Adrenal gland (tissue), 12 donors: ENCODE results near the gene OPCML. TPM values are rescaled to one million over a fixed set of nuclear protein-coding genes. Genes with fewer than 3 reads are reported as not detected.

ENCODE experiments used
- DNase-seq, 7 donors: peaks; one replicate each; pipeline ENCODE4 v3.0.0-alpha.2; 2019 to 2020
- H3K27ac ChIP-seq, 5 donors: fragments of 200-600 bp; sonication (generic) in 4 of 5; 1 replicate in 3 of 5; 2 replicates in 2 of 5; pipeline versions ENCODE4 v1.5.1 to v1.8.0; 2016 to 2020; ENCODE audit warnings: mild to moderate bottlenecking in 1 of 5
- H3K27me3 ChIP-seq: fragments of 200-600 bp; 2 replicates; pipeline ENCODE4 v1.8.0; 2021
- H3K36me3 ChIP-seq, 2 donors: fragments of 200-600 bp; replicated peaks in 1 of 2; 1 replicate in 1 of 2; 2 replicates in 1 of 2; pipeline versions ENCODE4 v1.5.1 to v1.8.0; 2018 to 2022
- H3K4me1 ChIP-seq, 2 donors: fragments of 200-600 bp; replicated peaks in 1 of 2; 1 replicate in 1 of 2; 2 replicates in 1 of 2; pipeline versions ENCODE4 v1.5.1 to v1.8.0; 2018 to 2021
- H3K4me3 ChIP-seq, 4 donors: fragments of 200-600 bp; sonication (generic) in 3 of 4; one replicate each; pipeline ENCODE4 v1.5.1; 2016 to 2018
- H3K9me3 ChIP-seq, 3 donors: fragments of 200-600 bp; sonication (generic) in 1 of 3; replicated peaks in 1 of 3; 1 replicate in 2 of 3; 2 replicates in 1 of 3; pipeline versions ENCODE4 v1.5.1 to v1.8.0; 2016 to 2021
- CTCF ChIP-seq, 6 experiments: fragments of 450-650 bp in 4 of 6; fragments of 200-600 bp in 2 of 6; sonication (generic) in 1 of 6; IDR thresholded peaks; 1 replicate in 5 of 6; 2 replicates in 1 of 6; pipeline versions ENCODE4 v1.5.1 to v1.8.0; 2016 to 2021; ENCODE audit warnings: antibody characterized with exemption in 6 of 6, mild to moderate bottlenecking in 2 of 6, moderate library complexity in 1 of 6
- POLR2A ChIP-seq, 2 donors: fragments of 450-650 bp; IDR thresholded peaks; one replicate each; pipeline ENCODE4 v1.6.1; 2017; ENCODE audit warnings: antibody characterized with exemption in 2 of 2, mild to moderate bottlenecking in 2 of 2, moderate library complexity in 1 of 2
- WGBS, 4 donors: extraction: QIAGEN DNeasy Blood & Tissue Kit in 2 of 4; methylation state at CpG; one replicate each; pipeline versions ENCODE4 v1.1.5 to v1.1.7; 2013 to 2017; 5-methylcytosine and 5-hydroxymethylcytosine counted together
- intact Hi-C, 2 donors: fragments of 100-400 bp; cut with DNase I; formaldehyde crosslinking; loops; one replicate each; pipeline versions ENCODE4 v1.14.1 to v1.15.0; 2022 to 2023
- polyA plus RNA-seq, 3 donors: library from polyadenylated mRNA; stranded (reverse); fragments of 200-250 nt in 2 of 3; fragments of 350-450 nt in 1 of 3; fragmentation: Illumina TruSeq in 1 of 3; extraction: RNeasy Lipid Tissue Mini Kit (QIAGEN cat#74804) in 1 of 3; gene quantifications; one replicate each; pipeline ENCODE4 v1.2.3, GENCODE V29; 2013 to 2014
- total RNA-seq, 9 donors: library from RNA; depleted of rRNA in 4 of 9; stranded (reverse); fragments of >200 nt in 4 of 9; fragments of 120-200 nt in 1 of 9; fragmentation: NEBNext Ultra II Directional in 1 of 9; extraction: Animal tissue kit (Norgen Biotek cat#: 25700) in 1 of 9; gene quantifications; one replicate each; pipeline versions ENCODE4 v1.1.0 to v1.2.4, GENCODE V29; 2013 to 2023
- donor health status: healthy with polysubstance abuse.
- donor health status: Bipolar disorder and iron deficiency.
- donor health status: DM: yes; HTN: yes; CAD: no.
- donor health status: DM: no; HTN: no; CAD: no.
- donor health status: DM: no; HTN: no; CAD: no.
- donor health status: DM: yes; HTN: yes; CAD: no.

OPCML gene
- total and polyA plus RNA-seq, 12 donors, result 0.10 to 5.5 (median 0.72) TPM; not detected in 5

GRCh38 chr11:133443206-133443747 is 89.0 kb downstream of the OPCML start:
- H3K4me1 ChIP-seq, result no peaks in the 10 kb centered on the region
- TF ChIP-seq CTCF (IDR thresholded peaks at IDR 0.05) (no peak), POLR2A (IDR thresholded peaks at IDR 0.05) (no peak)
- WGBS, 4 donors, result 76 to 82% (median 78%) methylated on average over 4 of the region's 4 CpGs

GRCh38 chr11:133441964-133442660 is 90.2 kb downstream of the OPCML start:
- DNase-seq, result no peak
- Histone ChIP-seq H3K4me3 (no peak overlapping the region), H3K27me3 (no peaks in the 10 kb centered on the region), H3K36me3 (no peaks in the 10 kb centered on the region), H3K4me1 (no peaks in the 10 kb centered on the region), H3K27ac (no peak overlapping the region), H3K9me3 (no peaks in the 10 kb centered on the region)
- TF ChIP-seq CTCF (IDR thresholded peaks at IDR 0.05) (no peak), POLR2A (IDR thresholded peaks at IDR 0.05) (no peak)
- intact Hi-C loops, result no loop called here
- 40 to 70% (median 58%) methylated on average over 1 of the region's 1 CpG for WGBS, 4 donors

More at GRCh38 chr11:133443206-133443747, 89.0 kb downstream of the OPCML start:
- no peak for DNase-seq
- intact Hi-C loops, result no loop called here
- H3K27ac ChIP-seq, result no peak overlapping the region
- H3K36me3 ChIP-seq, result no peaks in the 10 kb centered on the region
- H3K9me3 ChIP-seq, result no peaks in the 10 kb centered on the region
- H3K27me3 ChIP-seq, result no peaks in the 10 kb centered on the region
- no peak overlapping the region for H3K4me3 ChIP-seq

- no peaks in the 10 kb centered on the region for H3K36me3 ChIP-seq
- intact Hi-C loops, result no loop called here
Observed at GRCh38 chr11:133425992-133426391, 106.3 kb downstream of the OPCML start.

GRCh38 chr11:133425245-133425644 is 107.1 kb downstream of the OPCML start:
- no peak overlapping the region for H3K27ac ChIP-seq
- no peaks in the 10 kb centered on the region for H3K9me3 ChIP-seq
- H3K27me3 ChIP-seq, result no peaks in the 10 kb centered on the region
- H3K4me1 ChIP-seq, result no peaks in the 10 kb centered on the region
- intact Hi-C loops, result no loop called here
- DNase-seq, result no peak
- 53 to 83% (median 73%) methylated on average over 1 of the region's 1 CpG for WGBS, 4 donors
- no peaks in the 10 kb centered on the region for H3K36me3 ChIP-seq
- TF ChIP-seq POLR2A (IDR thresholded peaks at IDR 0.05) (no peak), CTCF (IDR thresholded peaks at IDR 0.05) (no peak)
- no peak overlapping the region for H3K4me3 ChIP-seq

More at GRCh38 chr11:133425992-133426391, 106.3 kb downstream of the OPCML start:
- Histone ChIP-seq H3K27me3 (no peaks in the 10 kb centered on the region), H3K9me3 (no peaks in the 10 kb centered on the region), H3K4me3 (no peak overlapping the region), H3K4me1 (no peaks in the 10 kb centered on the region), H3K27ac (no peak overlapping the region)
- no peak for DNase-seq
- TF ChIP-seq CTCF (IDR thresholded peaks at IDR 0.05) (no peak), POLR2A (IDR thresholded peaks at IDR 0.05) (no peak)
